PC-3 (cell line): ENCODE measurements around the gene MYO3A.
"Not testable (repeated sequence)": the region's sequence is repeated elsewhere in the genome, so short reads cannot be mapped to it uniquely, and the experiment has no call there.

Experiments
- EZH2 ChIP-seq: fragments of 300-600 bp; sonication (generic); IDR thresholded peaks from one replicate; pipeline ENCODE4 v1.6.1; 2017; ENCODE audit warnings: antibody characterized with exemption, mild to moderate bottlenecking, low read length; ENCODE audit not compliant: unreplicated experiment
- EZH2phosphoT487 ChIP-seq: fragments of 300-600 bp; sonication (generic); IDR thresholded peaks from 2 replicates; pipeline ENCODE4 v1.6.1; 2018; ENCODE audit warnings: mild to moderate bottlenecking, antibody characterized with exemption, low read length, borderline replicate concordance
- TF ChIP-seq, protein P1 (sequence below): fragments of 300-600 bp; sonication (generic); conservative IDR thresholded peaks from 2 replicates; pipeline ENCODE4 v1.5.1; 2017; ENCODE audit warnings: antibody characterized with exemption, low read depth, mild to moderate bottlenecking, low read length

DNA sequence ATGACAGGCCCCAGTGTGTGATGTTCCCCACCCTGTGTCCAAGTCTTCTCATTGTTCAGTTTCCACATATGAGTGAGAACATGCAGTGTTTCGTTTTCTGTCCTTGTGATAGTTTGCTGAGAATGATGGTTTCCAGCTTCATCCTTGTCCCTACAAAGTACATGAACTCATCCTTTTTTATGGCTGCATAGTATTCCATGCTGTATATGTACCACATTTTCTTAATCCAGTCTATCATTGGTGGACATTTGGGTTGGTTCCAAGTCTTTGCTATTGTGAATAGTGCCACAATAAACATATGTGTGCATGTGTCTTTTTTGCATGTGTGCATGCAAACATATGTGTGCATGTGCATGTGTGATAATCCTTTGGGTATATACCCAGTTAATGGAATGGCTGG is 163.5 kb downstream of the MYO3A start:
- TF ChIP-seq EZH2, EZH2phosphoT487: not testable (repeated sequence)
- TF ChIP-seq, protein P1, sequence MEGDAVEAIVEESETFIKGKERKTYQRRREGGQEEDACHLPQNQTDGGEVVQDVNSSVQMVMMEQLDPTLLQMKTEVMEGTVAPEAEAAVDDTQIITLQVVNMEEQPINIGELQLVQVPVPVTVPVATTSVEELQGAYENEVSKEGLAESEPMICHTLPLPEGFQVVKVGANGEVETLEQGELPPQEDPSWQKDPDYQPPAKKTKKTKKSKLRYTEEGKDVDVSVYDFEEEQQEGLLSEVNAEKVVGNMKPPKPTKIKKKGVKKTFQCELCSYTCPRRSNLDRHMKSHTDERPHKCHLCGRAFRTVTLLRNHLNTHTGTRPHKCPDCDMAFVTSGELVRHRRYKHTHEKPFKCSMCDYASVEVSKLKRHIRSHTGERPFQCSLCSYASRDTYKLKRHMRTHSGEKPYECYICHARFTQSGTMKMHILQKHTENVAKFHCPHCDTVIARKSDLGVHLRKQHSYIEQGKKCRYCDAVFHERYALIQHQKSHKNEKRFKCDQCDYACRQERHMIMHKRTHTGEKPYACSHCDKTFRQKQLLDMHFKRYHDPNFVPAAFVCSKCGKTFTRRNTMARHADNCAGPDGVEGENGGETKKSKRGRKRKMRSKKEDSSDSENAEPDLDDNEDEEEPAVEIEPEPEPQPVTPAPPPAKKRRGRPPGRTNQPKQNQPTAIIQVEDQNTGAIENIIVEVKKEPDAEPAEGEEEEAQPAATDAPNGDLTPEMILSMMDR, result not testable (repeated sequence)
